CD4-positive, alpha-beta T cell (primary cell): Measurements from ENCODE around the gene PAPSS2. TPM values are rescaled to one million over a fixed set of nuclear protein-coding genes. Genes with fewer than 3 reads are reported as not detected.

Source experiments
- ATAC-seq: fragments of 200-7000 bp; cut with Tn5 transposase; one replicate; pipeline ENCODE4 v1.10.0; 2022; ENCODE audit warnings: mild to moderate bottlenecking; ENCODE audit not compliant: poor library complexity
- CTCF ChIA-PET: fragments of 350-600 bp; sonication (Branson Sonifier 250); formaldehyde crosslinking; loops from one replicate; lab custom pipeline; 2021; ENCODE audit warnings: antibody characterized with exemption, inconsistent platforms; lab: Charles Lee
- POLR2A ChIA-PET: fragments of 350-600 bp; sonication (Branson Sonifier 250); formaldehyde crosslinking; loops from one replicate; lab custom pipeline; 2021; ENCODE audit warnings: antibody characterized with exemption, inconsistent platforms; lab: Charles Lee
- DNase-seq, 14 experiments: peaks; one replicate each; pipeline ENCODE4 v3.0.0-alpha.2; 2013 to 2020; ENCODE audit warnings: mixed read lengths in 2 of 14
- H3K27ac ChIP-seq, 2 donors: one replicate each; pipeline versions ENCODE4 v1.5.1 to v1.7.0; 2013; ENCODE audit warnings: low read length in 2 of 2, low read depth in 1 of 2, mild to moderate bottlenecking in 1 of 2
- H3K27me3 ChIP-seq, 2 experiments: 1 replicate in 1 of 2; 2 replicates in 1 of 2; pipeline versions ENCODE4 v1.6.1 to v1.7.0; 2013; ENCODE audit warnings: low read length in 2 of 2, control low read depth in 1 of 2, mild to moderate bottlenecking in 1 of 2, moderate library complexity in 1 of 2; ENCODE audit not compliant: insufficient read depth in 2 of 2, control insufficient read depth in 1 of 2
- H3K36me3 ChIP-seq: one replicate; pipeline ENCODE4 v1.6.1; 2013; ENCODE audit warnings: low read length, control low read depth; ENCODE audit not compliant: insufficient read depth
- H3K4me1 ChIP-seq: one replicate; pipeline ENCODE4 v1.6.1; 2013; ENCODE audit warnings: low read length, control low read depth; ENCODE audit not compliant: insufficient read depth
- H3K4me3 ChIP-seq: one replicate; pipeline ENCODE4 v1.5.1; 2013; ENCODE audit warnings: mild to moderate bottlenecking, low read length, moderate library complexity
- H3K9me3 ChIP-seq, 2 experiments: 1 replicate in 1 of 2; 2 replicates in 1 of 2; pipeline versions ENCODE4 v1.6.1 to v1.7.0; 2013; ENCODE audit warnings: low read length in 2 of 2, mild to moderate bottlenecking in 2 of 2, control low read depth in 1 of 2, moderate library complexity in 1 of 2; ENCODE audit not compliant: control insufficient read depth in 1 of 2, insufficient read depth in 1 of 2
- H3K27ac Mint-ChIP-seq: one replicate; pipeline ENCODE4 v1.8.0; 2020; ENCODE audit warnings: mixed read lengths
- H3K27me3 Mint-ChIP-seq: one replicate; pipeline ENCODE4 v1.8.0; 2021; ENCODE audit warnings: mixed read lengths
- H3K36me3 Mint-ChIP-seq: one replicate; pipeline ENCODE4 v1.8.0; 2021; ENCODE audit warnings: low read depth, mixed read lengths
- H3K4me1 Mint-ChIP-seq: one replicate; pipeline ENCODE4 v1.8.0; 2021; ENCODE audit warnings: low read depth, mixed read lengths
- H3K4me3 Mint-ChIP-seq: one replicate; pipeline ENCODE4 v1.8.0; 2020; ENCODE audit warnings: mild to moderate bottlenecking, mixed read lengths
- H3K9me3 Mint-ChIP-seq: one replicate; pipeline ENCODE4 v1.8.0; 2020; ENCODE audit warnings: mixed read lengths
- CTCF ChIP-seq: fragments of 200-600 bp; IDR thresholded peaks from one replicate; pipeline ENCODE4 v1.8.0; 2022; ENCODE audit warnings: antibody characterized with exemption, mild to moderate bottlenecking
- intact Hi-C, 2 experiments: fragments of 100-400 bp; cut with DNase I in 1 of 2; cut with micrococcal nuclease in 1 of 2; formaldehyde crosslinking; loops; one replicate each; pipeline versions ENCODE4 v1.15.1 to v1.9.0; 2023 to 2025; cut with DNase I, micrococcal nuclease
- total RNA-seq, 174 experiments: library from RNA in 2 of 174; stranded (reverse) in 2 of 174; gene quantifications; one replicate each; pipeline ENCODE4 v1.2.3 and lab custom pipeline; 2021 to 2026

The PAPSS2 gene
- total RNA-seq, 2 experiments from 2014 or later = not detected

DNA sequence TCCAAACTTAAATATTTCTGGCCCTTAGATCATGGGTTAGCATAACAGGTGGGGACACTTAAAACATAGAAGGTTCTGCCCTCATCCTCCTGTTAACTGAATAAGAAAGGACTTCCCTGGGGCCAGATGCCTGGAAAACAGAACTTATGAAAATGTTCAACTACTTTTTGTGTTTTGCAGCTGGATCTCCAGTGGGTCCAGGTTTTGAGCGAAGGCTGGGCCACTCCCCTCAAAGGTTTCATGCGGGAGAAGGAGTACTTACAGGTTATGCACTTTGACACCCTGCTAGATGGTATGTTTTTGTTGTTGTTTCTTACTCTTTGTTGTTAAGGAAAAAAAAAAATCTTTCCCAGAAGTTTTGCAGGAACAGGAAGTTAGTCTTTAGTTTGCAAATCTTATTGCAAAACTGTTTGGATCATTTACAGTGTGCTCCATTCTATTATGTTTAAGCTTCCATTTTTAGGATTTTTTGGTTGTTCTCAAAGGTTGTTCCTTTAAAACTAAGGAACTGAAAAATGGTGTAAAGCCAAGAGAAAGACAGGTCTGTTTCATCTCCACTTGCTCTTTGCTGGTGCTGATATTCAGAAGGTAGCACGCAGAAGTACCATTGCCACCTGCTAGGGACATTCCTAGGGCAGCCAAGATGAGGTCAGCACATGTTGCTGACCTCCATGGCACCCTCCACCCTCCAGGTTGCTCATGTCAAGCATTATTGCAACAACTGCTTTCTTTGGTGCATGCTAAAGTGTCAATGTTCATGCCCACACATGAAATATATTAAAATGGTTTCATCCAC lies 56.1 kb downstream of the PAPSS2 start:
- Mint-ChIP-seq H3K27me3 (no peaks in the 10 kb centered on the region), H3K4me3 (no peak overlapping the region), H3K9me3 (no peaks in the 10 kb centered on the region), H3K27ac (no peak overlapping the region), H3K4me1 (no peaks in the 10 kb centered on the region), H3K36me3 (no peaks in the 10 kb centered on the region)
- CTCF ChIA-PET = no interaction called here
- H3K27ac ChIP-seq = no peak overlapping the region
- no peak for TF ChIP-seq CTCF
- no peaks in the 10 kb centered on the region for H3K36me3 ChIP-seq
- no peaks in the 10 kb centered on the region for H3K9me3 ChIP-seq
- ATAC-seq = no peak
- H3K4me1 ChIP-seq = no peaks in the 10 kb centered on the region
- intact Hi-C loops = no loop called here
- POLR2A ChIA-PET = no interaction called here
- no peak overlapping the region for H3K4me3 ChIP-seq
- no peaks in the 10 kb centered on the region for H3K27me3 ChIP-seq
- no peak for DNase-seq

GRCh38 chr10:87716348-87716670 lies 56.6 kb downstream of the PAPSS2 start:
- Mint-ChIP-seq H3K4me3 (no peak overlapping the region), H3K9me3 (no peaks in the 10 kb centered on the region), H3K27me3 (no peaks in the 10 kb centered on the region), H3K27ac (no peak overlapping the region), H3K36me3 (no peaks in the 10 kb centered on the region), H3K4me1 (no peaks in the 10 kb centered on the region)
- TF ChIP-seq CTCF = no peak
- Histone ChIP-seq H3K4me3 (no peak overlapping the region), H3K4me1 (no peaks in the 10 kb centered on the region), H3K36me3 (no peaks in the 10 kb centered on the region), H3K27ac (no peak overlapping the region), H3K9me3 (no peaks in the 10 kb centered on the region), H3K27me3 (no peaks in the 10 kb centered on the region)
- POLR2A ChIA-PET = no interaction called here
- DNase-seq = no peak
- intact Hi-C loops = no loop called here
- CTCF ChIA-PET = no interaction called here
- no peak for ATAC-seq

DNA sequence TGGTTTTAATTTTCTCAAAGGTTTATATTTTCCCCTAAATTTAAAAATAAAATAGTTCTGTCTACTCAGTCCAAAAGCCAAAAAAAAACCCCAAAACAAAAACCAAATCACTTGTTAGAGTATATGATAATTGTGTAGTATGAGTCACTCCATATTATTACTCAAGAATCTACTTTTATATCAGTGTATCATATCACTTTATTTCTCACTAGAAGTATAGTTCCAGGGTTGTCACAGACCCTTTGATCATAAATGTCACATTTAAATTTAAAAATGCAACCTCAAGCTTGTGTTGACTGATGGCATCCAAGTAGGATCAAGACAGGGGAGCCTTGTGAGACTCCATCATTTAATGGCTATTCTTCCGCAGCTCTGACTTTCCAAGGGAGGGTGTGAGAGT lies 61.0 kb downstream of the PAPSS2 start:
- TF ChIP-seq CTCF = no peak
- Histone ChIP-seq H3K4me3 (no peak overlapping the region), H3K27me3 (no peaks in the 10 kb centered on the region), H3K27ac (no peak overlapping the region), H3K4me1 (no peaks in the 10 kb centered on the region), H3K36me3 (no peaks in the 10 kb centered on the region), H3K9me3 (no peaks in the 10 kb centered on the region)
- Mint-ChIP-seq H3K9me3 (no peaks in the 10 kb centered on the region), H3K4me3 (no peak overlapping the region), H3K4me1 (no peaks in the 10 kb centered on the region), H3K36me3 (no peaks in the 10 kb centered on the region), H3K27ac (no peak overlapping the region), H3K27me3 (no peaks in the 10 kb centered on the region)
- ATAC-seq (no peak), DNase-seq (no peak)
- intact Hi-C loops = no loop called here
- ChIA-PET CTCF (no interaction called here), POLR2A (no interaction called here)
